MM.1S (cell line): ENCODE data around the gene TEX44.

Experiments used
- EZH2phosphoT487 ChIP-seq: fragments of 300-600 bp; sonication (generic); IDR thresholded peaks from 2 replicates; pipeline ENCODE4 v1.6.1; 2018; ENCODE audit warnings: antibody characterized with exemption, low read length
- TF ChIP-seq, protein P1 (sequence below): fragments of 300-600 bp; sonication (generic); IDR thresholded peaks from 2 replicates; pipeline ENCODE4 v1.5.1; 2016; ENCODE audit warnings: antibody characterized with exemption, low read length, mixed read lengths

DNA sequence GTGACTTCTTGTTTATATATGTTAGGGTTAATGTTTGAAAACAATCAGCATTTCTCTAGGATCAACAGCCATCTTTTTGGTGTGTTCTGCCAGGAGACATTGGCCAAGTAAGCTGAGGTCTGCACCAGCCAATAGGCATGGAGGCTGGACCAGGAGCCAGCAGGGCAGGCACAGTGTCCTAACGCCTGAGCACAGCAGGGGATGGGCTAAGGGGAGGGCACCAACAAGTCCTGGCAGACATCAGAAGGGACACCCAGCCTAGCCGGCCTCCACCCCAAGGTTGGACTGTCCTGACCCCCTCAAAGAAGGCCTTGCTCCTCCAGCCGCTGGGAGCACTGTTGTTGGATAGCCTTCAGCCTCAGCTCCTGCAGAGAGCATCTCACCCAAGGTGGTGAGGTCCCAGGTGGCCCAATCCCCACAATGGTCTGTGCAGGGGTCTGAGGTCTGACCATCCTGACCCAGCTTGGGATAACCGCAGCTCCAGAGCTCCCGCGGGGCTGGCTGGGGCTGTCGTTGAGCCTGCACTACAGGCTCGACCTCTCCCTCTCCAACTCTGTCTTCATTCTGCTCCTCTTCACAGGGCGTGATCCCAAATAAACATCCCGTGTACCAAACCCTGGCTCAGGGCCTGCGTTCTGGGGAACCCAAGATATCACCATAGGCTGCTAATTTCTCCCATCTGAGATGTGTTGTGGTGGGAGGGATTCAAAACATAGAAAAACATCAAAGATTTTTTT lies 8.1 kb downstream of the TEX44 start:
- TF ChIP-seq, protein P1, sequence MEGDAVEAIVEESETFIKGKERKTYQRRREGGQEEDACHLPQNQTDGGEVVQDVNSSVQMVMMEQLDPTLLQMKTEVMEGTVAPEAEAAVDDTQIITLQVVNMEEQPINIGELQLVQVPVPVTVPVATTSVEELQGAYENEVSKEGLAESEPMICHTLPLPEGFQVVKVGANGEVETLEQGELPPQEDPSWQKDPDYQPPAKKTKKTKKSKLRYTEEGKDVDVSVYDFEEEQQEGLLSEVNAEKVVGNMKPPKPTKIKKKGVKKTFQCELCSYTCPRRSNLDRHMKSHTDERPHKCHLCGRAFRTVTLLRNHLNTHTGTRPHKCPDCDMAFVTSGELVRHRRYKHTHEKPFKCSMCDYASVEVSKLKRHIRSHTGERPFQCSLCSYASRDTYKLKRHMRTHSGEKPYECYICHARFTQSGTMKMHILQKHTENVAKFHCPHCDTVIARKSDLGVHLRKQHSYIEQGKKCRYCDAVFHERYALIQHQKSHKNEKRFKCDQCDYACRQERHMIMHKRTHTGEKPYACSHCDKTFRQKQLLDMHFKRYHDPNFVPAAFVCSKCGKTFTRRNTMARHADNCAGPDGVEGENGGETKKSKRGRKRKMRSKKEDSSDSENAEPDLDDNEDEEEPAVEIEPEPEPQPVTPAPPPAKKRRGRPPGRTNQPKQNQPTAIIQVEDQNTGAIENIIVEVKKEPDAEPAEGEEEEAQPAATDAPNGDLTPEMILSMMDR: no peak
- no peak for TF ChIP-seq EZH2phosphoT487
